WERI-Rb-1 (cell line): ENCODE measurements around the gene GALNT1.

ENCODE experiments used
- DNase-seq: peaks from one replicate; pipeline ENCODE4 v3.0.0-alpha.2; 2020
- H3K27ac ChIP-seq: fragments of 250-450 bp; sonication (Bioruptor Pico); 2 replicates; pipeline ENCODE4 v1.5.1; 2020; ENCODE audit warnings: mild to moderate bottlenecking, moderate library complexity
- H3K27me3 ChIP-seq: fragments of 250-450 bp; sonication (Bioruptor Pico); 2 replicates; pipeline ENCODE4 v1.5.1; 2021; ENCODE audit warnings: mild to moderate bottlenecking, low read depth, moderate library complexity; ENCODE audit not compliant: insufficient read depth, severe bottlenecking
- H3K36me3 ChIP-seq: fragments of 250-450 bp; sonication (Bioruptor Pico); 2 replicates; pipeline ENCODE4 v1.5.1; 2020; ENCODE audit warnings: mild to moderate bottlenecking, moderate library complexity
- H3K4me3 ChIP-seq: 2 replicates; pipeline ENCODE4 v1.5.1; 2011; ENCODE audit warnings: low read depth, mild to moderate bottlenecking, control low read depth, low read length
- H3K9me3 ChIP-seq: fragments of 250-450 bp; sonication (Bioruptor Pico); 2 replicates; pipeline ENCODE4 v1.5.1; 2021; ENCODE audit warnings: mild to moderate bottlenecking, moderate library complexity; ENCODE audit not compliant: severe bottlenecking
- TF ChIP-seq, protein P1 (sequence below): IDR thresholded peaks from 2 replicates; pipeline ENCODE4 v1.5.1; 2011; ENCODE audit warnings: low read depth, mild to moderate bottlenecking, control low read depth, inconsistent platforms, low read length

GALNT1 gene

GRCh38 chr18:35634323-35634722 lies 52.8 kb downstream of the GALNT1 start:
- H3K4me3 ChIP-seq: no peak overlapping the region
- DNase-seq: no peak
- H3K36me3 ChIP-seq: no peaks in the 10 kb centered on the region
- no peaks in the 10 kb centered on the region for H3K27me3 ChIP-seq
- TF ChIP-seq, protein P1, sequence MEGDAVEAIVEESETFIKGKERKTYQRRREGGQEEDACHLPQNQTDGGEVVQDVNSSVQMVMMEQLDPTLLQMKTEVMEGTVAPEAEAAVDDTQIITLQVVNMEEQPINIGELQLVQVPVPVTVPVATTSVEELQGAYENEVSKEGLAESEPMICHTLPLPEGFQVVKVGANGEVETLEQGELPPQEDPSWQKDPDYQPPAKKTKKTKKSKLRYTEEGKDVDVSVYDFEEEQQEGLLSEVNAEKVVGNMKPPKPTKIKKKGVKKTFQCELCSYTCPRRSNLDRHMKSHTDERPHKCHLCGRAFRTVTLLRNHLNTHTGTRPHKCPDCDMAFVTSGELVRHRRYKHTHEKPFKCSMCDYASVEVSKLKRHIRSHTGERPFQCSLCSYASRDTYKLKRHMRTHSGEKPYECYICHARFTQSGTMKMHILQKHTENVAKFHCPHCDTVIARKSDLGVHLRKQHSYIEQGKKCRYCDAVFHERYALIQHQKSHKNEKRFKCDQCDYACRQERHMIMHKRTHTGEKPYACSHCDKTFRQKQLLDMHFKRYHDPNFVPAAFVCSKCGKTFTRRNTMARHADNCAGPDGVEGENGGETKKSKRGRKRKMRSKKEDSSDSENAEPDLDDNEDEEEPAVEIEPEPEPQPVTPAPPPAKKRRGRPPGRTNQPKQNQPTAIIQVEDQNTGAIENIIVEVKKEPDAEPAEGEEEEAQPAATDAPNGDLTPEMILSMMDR: no peak
- no peaks in the 10 kb centered on the region for H3K9me3 ChIP-seq
- no peak overlapping the region for H3K27ac ChIP-seq

GRCh38 chr18:35635170-35635569 lies 53.6 kb downstream of the GALNT1 start:
- no peaks in the 10 kb centered on the region for H3K36me3 ChIP-seq
- DNase-seq: no peak
- TF ChIP-seq, protein P1: no peak
- no peak overlapping the region for H3K27ac ChIP-seq
- H3K4me3 ChIP-seq: no peak overlapping the region
- H3K27me3 ChIP-seq: no peaks in the 10 kb centered on the region
- no peaks in the 10 kb centered on the region for H3K9me3 ChIP-seq

GRCh38 chr18:35637227-35637626 lies 55.7 kb downstream of the GALNT1 start:
- Histone ChIP-seq H3K36me3 (no peaks in the 10 kb centered on the region), H3K9me3 (no peaks in the 10 kb centered on the region), H3K27me3 (no peaks in the 10 kb centered on the region), H3K27ac (no peak overlapping the region), H3K4me3 (no peak overlapping the region)
- DNase-seq: no peak
- TF ChIP-seq, protein P1: no peak

DNA sequence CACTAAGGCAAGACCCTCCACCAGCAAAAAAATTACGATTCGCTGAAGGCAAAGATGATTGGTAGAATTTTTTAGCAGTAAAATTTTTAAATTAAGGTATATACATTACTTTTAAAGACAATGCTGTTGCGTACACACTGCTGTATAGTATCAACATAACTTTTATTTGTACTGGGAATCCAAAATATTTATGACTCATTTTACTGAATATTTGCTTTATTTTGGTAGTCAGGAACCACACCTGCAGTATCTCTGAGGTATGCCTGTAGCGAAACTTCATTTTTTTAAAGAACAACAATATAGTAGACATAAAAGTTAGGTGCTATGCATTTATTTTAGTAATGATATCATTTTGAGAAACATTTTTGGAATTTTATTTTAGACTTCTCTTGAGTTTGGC lies 57.8 kb downstream of the GALNT1 start:
- no peak for DNase-seq
- TF ChIP-seq, protein P1: no peak
- Histone ChIP-seq H3K27ac (no peak overlapping the region), H3K9me3 (no peaks in the 10 kb centered on the region), H3K27me3 (no peaks in the 10 kb centered on the region), H3K4me3 (no peak overlapping the region), H3K36me3 (no peaks in the 10 kb centered on the region)

- Histone ChIP-seq H3K27ac (no peak overlapping the region), H3K4me3 (no peak overlapping the region), H3K27me3 (no peaks in the 10 kb centered on the region), H3K9me3 (no peaks in the 10 kb centered on the region), H3K36me3 (no peaks in the 10 kb centered on the region)
- TF ChIP-seq, protein P1: no peak
- DNase-seq: no peak
These were observed 59.9 kb downstream of the GALNT1 start for GRCh38 chr18:35641467-35641866.

DNA sequence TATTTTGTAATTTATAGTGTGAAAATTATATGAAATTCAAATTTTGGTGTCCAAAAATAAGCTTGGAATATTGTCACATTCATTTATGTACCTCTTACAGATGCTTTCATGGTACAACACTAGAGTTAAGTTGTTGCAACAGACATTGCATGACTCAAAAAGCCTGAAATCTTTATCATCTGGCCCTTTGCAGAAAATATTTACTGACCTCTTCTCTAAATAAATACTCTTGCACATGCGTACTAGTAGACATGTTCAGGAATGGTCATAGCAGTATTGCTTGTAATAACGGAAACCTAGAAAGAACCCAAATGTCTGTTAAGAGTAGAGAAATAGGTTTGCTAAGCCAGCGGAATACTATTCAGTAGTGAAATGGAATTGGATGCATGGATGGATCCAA lies 60.4 kb downstream of the GALNT1 start:
- TF ChIP-seq, protein P1: no peak
- no peak for DNase-seq
- H3K27ac ChIP-seq: no peak overlapping the region
- H3K9me3 ChIP-seq: no peaks in the 10 kb centered on the region
- no peak overlapping the region for H3K4me3 ChIP-seq
- no peaks in the 10 kb centered on the region for H3K27me3 ChIP-seq
- no peaks in the 10 kb centered on the region for H3K36me3 ChIP-seq
